Prostate gland (tissue), 2 donors: ENCODE results near the gene ZSWIM5.

Experiments used
- POLR2A ChIP-seq: fragments of 450-650 bp; IDR thresholded peaks from one replicate; pipeline ENCODE4 v1.6.1; 2016; ENCODE audit warnings: antibody characterized with exemption, mild to moderate bottlenecking
- POLR2AphosphoS5 ChIP-seq: sonication (generic); formaldehyde crosslinking; IDR thresholded peaks from one replicate; pipeline ENCODE4 v1.6.1; 2017; ENCODE audit warnings: antibody characterized with exemption
- TF ChIP-seq, protein P1 (sequence below), 4 experiments: fragments of 200-600 bp in 2 of 4; fragments of 450-650 bp in 2 of 4; sonication (generic) in 2 of 4; IDR thresholded peaks; 1 replicate in 3 of 4; 2 replicates in 1 of 4; pipeline ENCODE4 v1.5.1; 2016 to 2019; ENCODE audit warnings: antibody characterized with exemption in 4 of 4, mild to moderate bottlenecking in 2 of 4, moderate library complexity in 2 of 4

DNA sequence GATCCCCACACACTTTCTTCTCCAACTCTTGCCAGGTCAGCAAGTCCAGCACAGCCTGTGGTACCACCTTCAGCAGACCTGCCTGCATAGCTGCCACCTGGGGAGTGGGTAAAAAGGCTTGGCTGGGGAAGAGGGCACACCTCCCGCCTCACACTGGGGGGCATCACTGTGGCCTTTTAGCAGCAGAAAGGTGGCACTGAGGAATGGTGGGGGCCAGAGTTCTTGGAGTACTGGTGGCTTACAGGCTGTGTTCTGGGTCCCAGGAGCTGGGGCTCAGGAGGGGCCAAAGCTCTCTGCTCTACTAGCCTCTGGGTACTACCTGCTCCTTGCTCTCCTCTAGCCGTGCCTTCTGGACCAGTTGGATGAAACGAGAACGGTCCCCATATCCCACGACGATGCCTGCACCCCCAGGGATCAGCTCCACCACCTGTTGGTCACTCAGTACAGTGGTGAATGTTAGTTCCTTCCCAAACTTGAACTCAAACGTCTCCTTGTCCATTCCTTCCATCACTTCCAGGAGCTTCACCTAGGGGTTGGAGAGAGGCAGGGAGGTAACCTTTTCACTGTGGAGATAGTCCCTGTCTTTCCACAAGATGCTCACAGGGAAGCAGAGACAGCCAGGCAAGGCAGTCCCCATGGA is 202.0 kb downstream of the ZSWIM5 start:
- TF ChIP-seq, protein P1, sequence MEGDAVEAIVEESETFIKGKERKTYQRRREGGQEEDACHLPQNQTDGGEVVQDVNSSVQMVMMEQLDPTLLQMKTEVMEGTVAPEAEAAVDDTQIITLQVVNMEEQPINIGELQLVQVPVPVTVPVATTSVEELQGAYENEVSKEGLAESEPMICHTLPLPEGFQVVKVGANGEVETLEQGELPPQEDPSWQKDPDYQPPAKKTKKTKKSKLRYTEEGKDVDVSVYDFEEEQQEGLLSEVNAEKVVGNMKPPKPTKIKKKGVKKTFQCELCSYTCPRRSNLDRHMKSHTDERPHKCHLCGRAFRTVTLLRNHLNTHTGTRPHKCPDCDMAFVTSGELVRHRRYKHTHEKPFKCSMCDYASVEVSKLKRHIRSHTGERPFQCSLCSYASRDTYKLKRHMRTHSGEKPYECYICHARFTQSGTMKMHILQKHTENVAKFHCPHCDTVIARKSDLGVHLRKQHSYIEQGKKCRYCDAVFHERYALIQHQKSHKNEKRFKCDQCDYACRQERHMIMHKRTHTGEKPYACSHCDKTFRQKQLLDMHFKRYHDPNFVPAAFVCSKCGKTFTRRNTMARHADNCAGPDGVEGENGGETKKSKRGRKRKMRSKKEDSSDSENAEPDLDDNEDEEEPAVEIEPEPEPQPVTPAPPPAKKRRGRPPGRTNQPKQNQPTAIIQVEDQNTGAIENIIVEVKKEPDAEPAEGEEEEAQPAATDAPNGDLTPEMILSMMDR (IDR thresholded peaks at IDR 0.05): no peak
- TF ChIP-seq POLR2A (no peak), POLR2AphosphoS5 (no peak)
